ENCODE measurements around the gene KRT6B. TPM values are rescaled to one million over a fixed set of nuclear protein-coding genes. Genes with fewer than 3 reads are reported as not detected.
"Not testable (repeated sequence)": the region's sequence is repeated elsewhere in the genome, so short reads cannot be mapped to it uniquely, and the experiment has no call there.

The KRT6B gene
- total RNA-seq: not detected

DNA sequence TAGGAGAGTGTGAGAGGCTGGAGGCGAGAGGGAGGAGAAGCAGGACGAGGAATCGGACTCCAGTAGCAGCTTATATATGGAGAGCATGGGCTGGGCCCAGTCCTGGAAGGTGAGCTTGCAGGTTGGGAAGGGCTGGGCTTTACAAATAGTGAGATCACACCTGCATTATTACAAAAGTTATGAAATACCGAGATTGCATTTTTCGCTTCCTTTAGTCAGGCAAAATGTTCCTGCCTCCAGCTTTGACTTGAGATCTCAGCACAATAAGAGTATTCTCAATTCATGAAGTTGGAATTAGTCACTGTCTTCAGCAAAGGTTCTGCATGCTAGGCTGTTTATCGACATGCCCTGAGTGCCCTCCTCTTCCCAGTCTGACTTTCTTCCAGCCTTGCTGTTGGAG, at the start of gene KRT6B:
Gene KRT6B, minus strand, starts transcription at position 46 of the 400 bp plus-strand sequence. CDS start 68 bp downstream, outside the sequence.
- no peak for DNase-seq

DNA sequence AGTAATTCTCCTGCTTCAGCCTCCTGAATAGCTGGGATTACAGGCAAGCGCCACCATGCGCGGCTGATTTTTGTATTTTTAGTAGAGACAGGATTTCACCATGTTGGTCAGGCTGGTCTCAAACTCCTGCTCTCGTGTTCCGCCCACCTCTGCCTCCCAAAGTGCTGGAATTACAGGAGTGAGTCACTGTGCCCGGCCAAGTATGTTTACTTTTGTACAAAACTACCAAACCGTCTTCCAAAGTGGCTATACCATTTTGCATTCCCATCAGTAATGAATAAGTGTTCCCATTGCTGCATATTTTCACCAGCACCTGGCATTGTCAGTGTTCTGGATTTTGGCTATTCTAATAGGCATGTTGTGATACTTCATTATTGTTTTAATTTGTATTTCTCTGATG, 49.5 kb upstream of the KRT6B start:
- no peak for DNase-seq

DNA sequence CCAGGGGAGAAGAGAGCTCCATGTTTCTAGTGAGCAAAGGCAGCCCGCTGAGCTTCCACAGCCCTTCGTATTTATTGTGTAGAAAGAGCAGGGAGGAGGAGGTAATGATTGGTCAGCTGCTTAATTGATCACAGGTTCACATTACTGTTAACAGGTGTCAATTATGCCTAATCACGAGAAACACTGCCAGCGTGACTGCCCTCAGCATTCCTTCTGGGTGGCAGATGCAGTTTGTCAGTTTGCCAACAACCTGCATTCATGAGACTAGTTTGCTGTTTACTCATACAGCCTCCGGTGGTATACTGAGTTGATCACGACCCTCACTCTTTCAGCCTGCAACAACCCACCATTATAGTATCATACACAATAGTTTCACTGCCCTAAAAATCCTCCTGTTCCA, 48.6 kb upstream of the KRT6B start:
- DNase-seq: not testable (repeated sequence)

DNA sequence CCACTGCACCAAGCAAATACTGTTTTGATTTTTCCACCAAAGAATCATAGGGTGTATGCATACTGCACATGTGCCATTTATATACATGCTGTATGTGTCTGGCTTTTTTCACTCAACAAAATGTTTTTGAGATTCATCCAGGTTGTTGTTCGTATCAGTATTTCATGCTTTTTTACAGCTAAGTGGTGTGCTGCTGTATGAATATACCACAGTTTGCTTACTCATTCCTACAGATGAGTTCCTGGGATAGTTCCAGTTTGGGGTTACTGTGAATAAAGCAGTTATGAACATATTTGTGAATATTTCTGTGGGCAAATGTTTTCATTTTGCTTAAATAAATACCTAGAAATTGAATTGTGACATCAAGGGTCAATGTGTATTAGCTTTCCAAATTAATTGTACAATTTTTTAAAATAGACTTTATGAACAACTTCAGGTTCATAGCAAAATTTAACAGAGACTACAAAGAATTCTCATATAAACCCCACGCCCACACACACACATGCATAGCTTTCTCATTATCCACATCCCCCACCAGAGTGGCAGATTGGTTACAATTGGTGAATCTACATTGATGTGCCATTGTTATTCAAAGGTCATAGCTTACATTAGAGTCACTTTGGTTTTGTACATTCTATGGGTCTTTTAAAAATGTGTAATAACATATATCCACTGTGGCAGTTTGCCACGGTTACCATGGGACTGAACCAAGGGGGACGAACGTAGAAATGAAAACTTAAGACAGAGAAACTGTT, 48.0 kb upstream of the KRT6B start:
- DNase-seq: no peak

DNA sequence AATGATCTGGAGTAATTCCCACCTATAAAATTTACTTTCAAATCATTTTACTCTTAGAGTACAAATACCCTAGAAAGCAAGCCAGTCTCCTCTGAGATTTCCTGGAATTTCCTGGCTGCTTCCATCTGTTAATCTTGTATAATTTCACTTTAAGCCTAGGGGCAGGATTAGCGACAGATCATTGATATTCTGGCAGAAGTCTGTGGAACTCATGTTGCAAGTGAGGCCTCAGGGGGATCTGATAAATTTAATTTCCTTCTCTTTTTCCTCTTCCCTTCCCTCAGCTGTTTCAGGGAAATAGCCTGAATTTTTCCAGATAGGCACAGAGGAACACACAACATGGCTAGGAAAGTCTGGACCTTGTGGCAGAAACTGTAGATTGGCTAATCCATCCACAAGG, 47.0 kb upstream of the KRT6B start:
- no peak for DNase-seq

DNA sequence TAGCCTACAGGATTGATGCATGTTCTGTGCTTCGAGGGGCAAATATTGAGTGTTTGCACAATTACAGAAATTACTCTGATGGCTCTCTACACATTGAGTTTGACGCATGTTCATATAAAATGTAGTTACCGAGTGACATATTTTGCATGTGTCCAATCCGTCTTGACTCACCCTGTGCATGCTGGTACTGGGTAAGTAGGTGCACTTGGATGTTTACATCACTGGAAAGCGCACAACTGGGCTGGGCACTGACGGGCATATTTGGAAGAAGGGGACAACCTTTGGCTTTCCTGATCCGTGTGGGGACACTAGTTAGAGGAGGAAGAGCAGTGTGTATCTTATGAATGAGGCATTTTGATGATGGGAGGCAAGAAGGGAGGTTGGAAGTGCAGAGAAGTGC, 46.0 kb upstream of the KRT6B start:
- no peak for DNase-seq

DNA sequence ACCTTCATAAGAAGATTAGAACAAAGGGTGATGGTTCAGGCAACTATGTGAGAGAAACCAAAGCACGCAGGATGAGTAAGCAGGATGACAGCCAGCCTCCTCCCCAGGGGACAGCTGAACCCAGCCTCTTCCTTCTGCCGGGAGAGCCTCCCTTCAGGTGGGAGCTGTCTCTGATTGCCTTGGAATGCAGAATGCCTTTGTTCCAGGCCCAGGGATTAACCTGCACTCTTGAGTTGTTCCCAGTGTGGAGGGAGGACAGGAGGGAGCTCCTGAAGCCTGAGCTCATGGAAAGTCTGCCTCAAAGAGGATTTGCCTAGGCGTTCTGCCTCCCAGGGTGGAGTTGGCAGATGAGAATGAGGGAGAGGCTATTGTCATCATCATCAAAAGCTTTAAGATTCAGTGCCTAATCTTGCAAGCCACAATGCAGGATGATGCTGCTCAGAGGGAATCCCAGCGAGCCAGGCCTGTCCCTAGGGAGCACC, 44.7 kb upstream of the KRT6B start:
- no peak for DNase-seq

DNA sequence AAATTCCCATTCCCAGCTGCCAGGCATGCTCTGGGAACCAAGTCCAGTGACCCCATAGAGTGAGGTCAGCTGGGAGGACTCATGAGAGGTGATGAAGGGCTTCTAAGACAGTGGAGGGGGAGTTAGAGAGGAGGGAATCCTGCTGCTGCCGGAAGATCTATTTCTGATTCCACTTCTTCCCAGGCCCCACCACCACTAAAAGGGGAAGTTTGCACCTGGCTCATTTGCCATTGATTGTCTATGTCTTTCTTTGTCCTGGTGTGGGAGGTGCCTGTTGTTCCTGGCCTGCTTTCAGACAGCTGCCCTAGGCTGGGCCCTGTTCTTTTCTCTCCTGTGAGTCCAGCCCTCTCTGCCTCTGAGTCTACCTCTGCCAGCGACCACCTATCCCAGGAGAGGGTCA, 44.1 kb upstream of the KRT6B start:
- DNase-seq: no peak

DNA sequence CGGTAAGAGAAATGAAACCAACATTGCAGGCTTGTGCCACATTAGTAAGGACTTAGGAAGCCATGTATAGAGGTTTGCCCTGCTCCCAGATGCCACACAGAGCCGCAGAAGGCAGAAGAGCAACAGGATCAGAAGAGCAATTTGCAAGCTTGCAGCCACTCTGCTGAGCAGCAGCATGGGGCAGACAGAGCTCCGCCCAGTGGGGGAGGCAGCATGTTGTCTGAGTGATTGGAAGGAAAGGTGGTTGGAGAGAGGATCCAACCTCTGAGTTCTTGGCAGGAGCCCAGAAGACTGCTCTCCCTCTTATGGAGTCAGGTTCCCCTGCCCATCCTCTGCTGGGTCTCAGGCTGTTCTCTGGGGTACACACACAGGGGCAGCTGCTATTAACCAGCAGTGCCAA, 43.4 kb upstream of the KRT6B start:
- no peak for DNase-seq

DNA sequence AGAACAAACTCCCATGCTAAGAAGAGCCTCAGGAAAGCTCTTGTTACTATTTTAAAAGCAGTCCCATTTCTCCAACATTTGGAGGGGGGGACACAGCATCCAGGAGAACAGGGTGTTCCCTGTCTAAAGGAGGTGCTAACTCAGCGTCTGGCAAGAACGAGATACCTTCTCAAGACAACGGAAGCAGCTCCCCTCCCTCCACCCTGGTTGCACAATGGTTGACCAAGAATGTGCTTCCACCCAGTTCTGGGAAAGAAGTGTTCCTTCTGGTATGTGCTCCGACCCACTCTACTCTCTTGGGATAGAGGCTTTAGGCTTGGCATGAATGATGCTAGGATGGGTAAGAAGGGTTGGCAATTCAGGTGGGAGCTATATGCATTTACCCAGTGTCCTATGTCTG, 42.6 kb upstream of the KRT6B start:
- DNase-seq: no peak

DNA sequence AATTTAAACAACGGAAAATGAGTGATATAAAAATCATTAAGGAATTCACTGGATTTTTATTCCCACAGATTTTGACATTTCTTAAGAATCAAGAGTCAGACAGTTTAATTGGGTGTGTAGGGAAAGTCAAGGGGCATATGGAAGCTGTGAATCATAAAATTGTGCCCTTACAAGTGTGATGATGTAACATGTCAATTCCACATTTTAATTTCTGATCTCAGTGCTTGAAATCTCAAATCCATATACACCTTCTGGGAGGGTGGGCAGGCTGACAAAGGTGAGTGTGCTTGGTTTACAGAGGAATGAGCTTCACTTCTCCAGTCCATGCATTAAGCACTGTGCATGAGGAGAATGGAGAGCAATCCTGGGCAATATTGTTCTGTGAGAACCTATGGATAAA, 42.2 kb upstream of the KRT6B start:
- DNase-seq: no peak

DNA sequence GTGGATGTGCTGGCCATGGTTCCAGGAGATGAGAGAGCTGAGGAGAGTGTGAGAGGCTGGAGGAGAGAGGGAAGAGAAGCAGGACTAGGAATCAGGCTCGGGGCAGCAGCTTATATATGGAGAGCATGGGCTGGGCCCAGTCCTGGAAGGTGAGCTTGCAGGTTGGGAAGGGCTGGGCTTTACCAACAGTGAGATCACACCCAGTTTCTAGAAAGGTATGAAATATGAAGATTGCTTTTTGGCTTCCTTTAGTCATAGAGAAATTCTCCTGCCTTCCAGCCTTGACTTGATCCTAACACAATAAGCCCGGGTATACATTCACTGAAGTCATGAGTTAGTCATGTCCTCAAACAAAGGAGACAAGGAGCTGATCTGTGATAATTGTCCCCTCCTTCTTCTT, 41.2 kb upstream of the KRT6B start, which contains the start of gene KRT6A:
Gene KRT6A, minus strand, starts transcription at position 86 of the 400 bp plus-strand sequence. Its CDS starts 69 bp downstream, at position 17.
- DNase-seq: no peak

DNA sequence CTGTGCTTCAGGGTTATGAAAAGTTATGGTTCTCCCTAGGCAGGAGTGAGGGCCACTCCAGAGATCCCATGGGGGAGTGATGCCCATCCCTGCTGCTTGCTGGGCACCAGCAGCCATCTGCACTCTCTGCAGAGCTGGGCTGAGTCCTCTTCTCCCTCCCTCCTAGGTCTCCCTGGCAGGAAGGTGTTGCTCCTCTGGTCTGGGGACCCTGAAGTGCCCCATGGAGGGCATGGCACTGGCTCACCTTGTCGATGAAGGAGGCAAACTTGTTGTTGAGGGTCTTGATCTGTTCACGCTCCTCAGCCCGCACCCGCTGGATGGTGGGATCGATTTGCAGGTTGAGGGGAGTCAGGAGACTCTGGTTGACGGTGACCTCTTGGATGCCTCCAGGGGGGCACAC, 40.5 kb upstream of the KRT6B start:
- not testable (repeated sequence) for DNase-seq

DNA sequence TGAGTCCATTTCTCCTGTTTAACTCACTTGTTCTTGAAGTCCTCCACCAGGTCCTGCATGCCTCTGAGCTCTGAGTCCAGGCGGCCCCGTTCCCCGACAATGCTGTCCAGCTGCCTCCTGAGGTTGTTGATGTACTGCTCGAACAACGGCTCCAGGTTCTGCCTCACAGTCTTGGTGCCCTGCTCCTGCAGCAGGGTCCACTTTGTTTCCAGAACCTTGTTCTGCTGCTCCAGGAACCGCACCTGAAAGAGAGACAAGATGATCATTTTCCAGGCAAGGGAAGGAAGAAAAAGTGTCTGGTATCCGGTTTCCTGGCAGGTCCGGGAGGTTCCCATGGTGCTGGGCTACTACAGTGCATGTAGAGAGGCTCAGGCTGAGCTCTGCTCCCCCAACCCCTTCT, 39.5 kb upstream of the KRT6B start:
- not testable (repeated sequence) for DNase-seq

DNA sequence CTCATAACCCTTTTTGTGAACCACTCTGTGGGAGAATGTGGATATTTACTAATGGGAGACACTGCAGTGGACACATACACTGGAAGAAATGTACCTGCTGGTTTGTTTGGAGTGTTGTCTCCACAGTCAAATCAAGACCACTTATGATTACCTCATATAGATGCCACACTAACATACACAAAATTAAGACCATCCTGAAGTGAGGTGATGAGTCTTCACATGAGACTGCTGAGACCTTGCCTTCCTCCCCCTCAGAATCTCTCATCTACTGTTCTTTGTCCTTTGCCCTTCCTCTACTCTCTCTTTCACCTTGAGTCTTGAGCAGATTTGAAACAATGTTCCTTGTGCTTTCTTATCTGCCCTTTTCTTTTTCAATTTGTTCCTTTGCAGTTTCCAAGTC, 36.8 kb upstream of the KRT6B start:
- no peak for DNase-seq

DNA sequence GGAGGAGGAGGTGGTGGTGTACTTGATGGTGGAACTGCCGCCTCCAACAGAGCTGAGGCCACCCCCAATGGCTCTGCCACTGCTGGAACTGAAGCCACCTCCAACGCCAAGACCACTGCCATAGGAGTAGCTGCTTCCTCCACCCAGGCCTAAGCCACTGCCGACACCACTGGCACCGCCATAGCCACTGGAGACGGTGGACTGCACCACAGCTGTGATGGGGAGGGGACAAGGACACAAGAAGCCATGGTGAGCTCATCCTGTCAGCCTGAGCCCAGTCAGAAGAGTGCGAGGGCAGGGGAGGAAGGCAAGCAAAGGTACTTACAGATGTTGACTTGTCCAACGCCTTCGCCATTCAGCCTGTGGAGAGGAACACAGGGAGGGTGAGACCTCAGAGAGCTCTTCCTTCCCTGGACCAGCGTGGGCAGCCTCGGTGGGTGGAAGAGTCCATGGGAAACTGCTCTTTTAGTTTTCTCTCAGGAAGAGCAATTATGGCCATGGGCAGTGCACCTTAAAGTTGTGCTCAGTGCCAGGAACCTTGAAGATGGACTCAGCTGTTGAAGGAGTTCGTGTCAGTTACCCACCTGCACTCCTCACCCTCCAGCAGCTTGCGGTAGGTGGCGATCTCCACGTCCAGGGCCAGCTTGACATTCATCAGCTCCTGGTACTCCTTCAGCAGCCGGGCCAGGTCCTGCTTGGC, 35.9 kb upstream of the KRT6B start:
- DNase-seq: not testable (repeated sequence)

DNA sequence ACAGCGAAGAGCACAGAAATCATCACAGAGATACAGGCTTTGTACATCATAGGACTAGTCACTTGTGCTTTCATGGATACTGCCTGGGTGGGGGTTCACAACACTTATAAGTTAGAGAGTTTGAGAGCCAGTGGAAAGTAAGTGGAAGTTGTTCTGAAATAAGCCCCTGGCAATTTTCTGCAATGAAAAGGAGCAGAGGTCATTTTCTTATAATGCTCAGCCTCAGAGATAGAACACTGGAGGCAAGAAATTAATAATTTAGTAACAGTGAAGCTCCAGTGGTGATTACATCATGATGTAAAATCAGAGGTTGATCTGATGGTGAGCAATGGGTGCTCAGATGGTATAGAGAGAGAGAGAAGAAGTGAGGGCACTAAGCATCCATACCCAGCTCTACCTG, 35.3 kb upstream of the KRT6B start:
- DNase-seq: no peak

DNA sequence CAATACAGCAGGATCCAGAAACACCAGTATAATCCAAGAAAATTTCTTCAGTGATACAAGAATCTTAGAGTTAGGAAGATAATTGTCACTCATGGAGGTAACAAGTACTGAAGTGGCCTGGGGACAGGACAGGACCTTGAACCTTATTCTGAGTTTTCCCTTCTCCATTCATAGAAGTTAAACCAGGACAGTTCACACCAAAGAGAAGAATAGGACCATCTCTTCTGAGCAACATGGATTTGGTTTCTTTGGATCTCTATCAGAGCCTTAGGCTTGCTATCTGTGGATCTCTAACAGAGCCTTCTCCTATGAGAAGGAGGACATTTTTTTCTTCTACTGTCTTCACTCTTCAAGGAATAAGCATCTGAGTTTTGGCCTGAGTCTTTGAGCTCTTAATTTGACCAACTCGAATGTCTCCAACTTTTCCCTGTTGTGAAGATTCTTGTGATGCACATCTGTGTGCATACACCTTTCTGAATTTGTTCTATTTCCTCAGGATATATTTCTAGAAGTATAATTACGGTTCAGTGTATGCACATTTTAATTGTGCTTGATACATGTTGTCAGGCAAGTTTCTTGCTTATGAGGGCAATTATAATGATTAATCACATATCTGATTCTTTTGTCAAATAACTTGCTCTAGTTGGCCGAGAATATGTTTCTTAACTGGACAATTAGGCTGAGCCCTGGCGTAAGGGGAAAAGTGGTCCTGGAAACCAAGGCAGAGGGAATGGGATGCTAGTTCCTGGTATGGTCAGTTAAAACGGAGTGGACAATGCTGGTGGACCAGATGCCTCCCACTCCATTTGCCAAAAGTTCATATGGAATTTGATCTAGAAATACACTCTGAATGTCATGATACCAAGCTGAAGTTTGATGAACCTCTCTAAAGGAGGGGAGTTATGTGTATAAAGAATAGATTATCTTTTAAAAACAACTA, 34.5 kb upstream of the KRT6B start:
- DNase-seq: no peak

DNA sequence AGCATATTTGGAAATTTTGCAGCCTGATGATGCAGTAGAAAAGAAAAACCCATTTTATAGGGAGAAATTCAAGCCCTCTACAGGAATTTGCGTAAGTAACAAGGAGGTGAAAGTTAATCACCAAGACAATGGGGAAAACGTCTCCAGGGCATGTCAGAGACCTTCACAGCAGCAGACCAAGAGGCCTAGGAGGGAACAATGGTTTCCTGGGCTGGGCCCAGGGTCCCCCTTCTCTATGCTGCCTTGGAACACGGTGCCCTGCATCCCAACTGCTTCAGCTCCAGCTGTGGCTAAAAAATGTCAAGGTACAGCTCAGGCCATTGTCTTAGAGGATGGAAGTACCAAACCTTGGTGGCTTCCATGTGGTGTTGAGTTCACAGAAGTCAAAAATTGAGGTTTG, 28.1 kb upstream of the KRT6B start:
- DNase-seq: no peak

DNA sequence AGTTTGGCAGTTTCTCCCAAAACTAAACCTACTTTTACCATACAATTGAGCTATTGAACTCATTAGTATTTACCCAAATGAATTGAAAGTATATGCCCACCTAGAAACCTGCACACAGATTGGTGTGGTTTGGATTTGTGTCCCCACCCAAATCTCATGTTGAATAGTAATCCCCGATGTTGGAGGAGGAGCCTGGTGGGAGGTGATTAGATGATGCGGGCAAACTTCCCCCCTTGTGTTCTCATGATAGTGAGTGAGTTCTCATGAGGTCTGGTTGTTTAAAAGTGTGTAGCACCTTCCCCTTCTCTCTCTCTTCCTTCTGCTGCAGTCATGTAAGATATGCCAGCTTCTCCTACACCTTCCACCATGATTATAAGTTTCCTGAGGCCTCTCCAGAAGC, 25.7 kb upstream of the KRT6B start:
- DNase-seq: no peak

DNA sequence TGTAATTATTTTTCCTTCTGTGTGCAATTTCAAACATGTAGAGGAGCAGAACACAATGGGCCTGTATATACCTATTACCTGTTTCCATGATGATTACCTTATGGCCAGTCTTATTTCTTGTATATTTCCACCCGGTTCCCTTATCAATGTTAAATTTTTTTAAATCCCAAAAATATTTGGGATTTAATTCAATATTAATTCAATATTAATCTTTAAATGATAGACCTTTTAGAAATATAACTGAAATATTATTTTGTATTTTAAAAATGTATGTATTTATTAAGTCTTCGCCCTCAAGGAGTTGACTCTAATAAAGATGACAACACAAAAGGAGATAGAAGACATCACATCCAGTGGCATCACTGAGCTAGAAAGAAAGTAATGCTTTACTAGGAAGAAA, 22.3 kb upstream of the KRT6B start:
- DNase-seq: no peak

DNA sequence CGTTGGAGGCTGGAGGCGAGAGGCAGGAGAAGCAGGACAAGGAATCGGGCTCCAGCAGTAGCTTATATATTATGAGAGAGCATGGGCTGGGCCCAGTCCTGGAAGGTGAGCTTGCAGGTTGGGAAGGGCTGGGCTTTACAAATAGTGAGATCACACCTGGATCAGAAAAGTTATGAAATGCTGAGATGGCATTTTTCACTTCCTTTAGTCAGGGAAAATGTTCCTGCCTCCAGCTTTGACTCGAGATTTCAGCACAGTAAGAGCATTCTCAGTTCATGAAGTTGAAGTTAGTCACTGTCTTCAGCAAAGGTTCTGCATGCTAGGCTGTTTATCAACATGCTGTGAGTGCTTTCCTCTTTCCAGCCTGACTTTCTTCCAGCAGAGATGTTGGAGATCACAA, 21.8 kb upstream of the KRT6B start, which contains the start of gene KRT6C:
Gene KRT6C, minus strand, starts transcription at position 38 of the 400 bp plus-strand sequence. CDS start 68 bp downstream, outside the sequence.
- DNase-seq: no peak

DNA sequence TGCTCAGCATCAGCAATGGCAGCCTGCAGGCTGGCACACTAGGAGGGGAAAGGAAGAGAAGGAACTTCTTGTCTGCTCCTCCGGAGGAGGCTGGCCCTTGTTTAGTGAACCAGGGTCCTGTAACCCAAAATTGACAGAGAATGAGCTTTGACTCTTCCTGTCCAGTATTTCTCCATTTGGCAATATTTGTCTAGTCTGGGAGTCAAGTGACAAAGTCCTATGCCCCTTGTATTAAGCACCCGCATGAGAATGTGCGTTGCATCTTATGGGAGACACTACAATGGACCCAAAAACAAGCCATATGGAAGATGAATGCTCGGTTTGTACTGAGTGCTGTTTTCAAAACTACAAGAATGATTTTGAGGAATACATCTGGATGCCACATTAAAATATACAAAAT, 17.9 kb upstream of the KRT6B start:
- no peak for DNase-seq
